ACC112 (cell line): ENCODE data around the gene RPL35.

Source experiments
- H2AFZ ChIP-seq: fragments of 200-600 bp; sonication (generic); one replicate; pipeline ENCODE4 v1.6.0; 2017; ENCODE audit warnings: antibody characterized with exemption, low read length; ENCODE audit not compliant: unreplicated experiment
- H3K27ac ChIP-seq: fragments of 200-600 bp; sonication (generic); 2 replicates; pipeline ENCODE4 v1.5.1; 2014; ENCODE audit warnings: low read depth, mild to moderate bottlenecking, antibody characterized with exemption, low read length, moderate library complexity
- H3K27me3 ChIP-seq: fragments of 200-600 bp; sonication (generic); 2 replicates; pipeline ENCODE4 v1.6.1; 2014; ENCODE audit warnings: mild to moderate bottlenecking, antibody characterized with exemption, low read length, moderate library complexity, mixed read lengths; ENCODE audit not compliant: insufficient read depth
- H3K36me3 ChIP-seq: fragments of 200-600 bp; sonication (generic); 2 replicates; pipeline ENCODE4 v1.6.1; 2016; ENCODE audit warnings: mild to moderate bottlenecking, antibody characterized with exemption, low read length, moderate library complexity, mixed read lengths; ENCODE audit not compliant: insufficient read depth
- H3K4me1 ChIP-seq: fragments of 200-600 bp; sonication (generic); one replicate; pipeline ENCODE4 v1.6.1; 2016; ENCODE audit warnings: low read length, mixed read lengths; ENCODE audit not compliant: insufficient read depth, unreplicated experiment, control insufficient read depth
- H3K4me3 ChIP-seq: fragments of 200-600 bp; sonication (generic); 2 replicates; pipeline ENCODE4 v1.5.1; 2014; ENCODE audit warnings: mild to moderate bottlenecking, low read depth, low read length
- H3K79me2 ChIP-seq: fragments of 200-600 bp; sonication (generic); one replicate; pipeline ENCODE4 v1.6.0; 2016; ENCODE audit warnings: low read length; ENCODE audit not compliant: control insufficient read depth, unreplicated experiment, insufficient read depth

Gene RPL35

GRCh38 chr9:124860582-124861341 is 995 bp downstream of the RPL35 start:
- H3K4me3 ChIP-seq = peak overlapping the region; percentile 88
- no peaks in the 10 kb centered on the region for H3K27me3 ChIP-seq
- H3K4me1 ChIP-seq = peaks cover 29% of the 10 kb centered on the region
- peaks cover 24% of the 10 kb centered on the region for H3K36me3 ChIP-seq
- H3K79me2 ChIP-seq = peaks cover 30% of the 10 kb centered on the region
- no peak overlapping the region for H2AFZ ChIP-seq
- no peak overlapping the region for H3K27ac ChIP-seq

- Histone ChIP-seq H3K27ac (no peak overlapping the region), H3K79me2 (peaks cover 30% of the 10 kb centered on the region), H3K4me1 (peaks cover 29% of the 10 kb centered on the region), H3K4me3 (peak overlapping the region; percentile 88), H3K36me3 (peaks cover 24% of the 10 kb centered on the region), H2AFZ (no peak overlapping the region), H3K27me3 (no peaks in the 10 kb centered on the region)
Observed at GRCh38 chr9:124859803-124860581, 1.8 kb downstream of the RPL35 start.

- Histone ChIP-seq H3K79me2 (peaks cover 30% of the 10 kb centered on the region), H3K36me3 (peaks cover 24% of the 10 kb centered on the region), H3K27ac (no peak overlapping the region), H3K27me3 (no peaks in the 10 kb centered on the region), H2AFZ (no peak overlapping the region), H3K4me1 (peaks cover 26% of the 10 kb centered on the region), H3K4me3 (no peak overlapping the region)
Observed at GRCh38 chr9:124858330-124859046, 3.3 kb downstream of the RPL35 start.

GRCh38 chr9:124857533-124858162 is 4.1 kb downstream of the RPL35 start:
- no peaks in the 10 kb centered on the region for H3K27me3 ChIP-seq
- peaks cover 24% of the 10 kb centered on the region for H3K36me3 ChIP-seq
- peaks cover 30% of the 10 kb centered on the region for H3K79me2 ChIP-seq
- peaks cover 25% of the 10 kb centered on the region for H3K4me1 ChIP-seq
- H3K27ac ChIP-seq = no peak overlapping the region
- H2AFZ ChIP-seq = no peak overlapping the region
- no peak overlapping the region for H3K4me3 ChIP-seq

GRCh38 chr9:124855944-124856765 is 5.6 kb downstream of the RPL35 start:
- H3K36me3 ChIP-seq = peaks cover 24% of the 10 kb centered on the region
- H3K27me3 ChIP-seq = no peaks in the 10 kb centered on the region
- H2AFZ ChIP-seq = no peak overlapping the region
- H3K4me3 ChIP-seq = no peak overlapping the region
- H3K79me2 ChIP-seq = peaks cover 24% of the 10 kb centered on the region
- peaks cover 30% of the 10 kb centered on the region for H3K4me1 ChIP-seq
- no peak overlapping the region for H3K27ac ChIP-seq

- Histone ChIP-seq H2AFZ (no peak overlapping the region), H3K79me2 (peaks cover 18% of the 10 kb centered on the region), H3K4me1 (peaks cover 30% of the 10 kb centered on the region), H3K36me3 (peaks cover 19% of the 10 kb centered on the region), H3K27me3 (no peaks in the 10 kb centered on the region), H3K4me3 (no peak overlapping the region), H3K27ac (no peak overlapping the region)
Observed at GRCh38 chr9:124855566-124855943, 6.2 kb downstream of the RPL35 start.

- peaks cover 11% of the 10 kb centered on the region for H3K79me2 ChIP-seq
- peaks cover 13% of the 10 kb centered on the region for H3K36me3 ChIP-seq
- no peak overlapping the region for H2AFZ ChIP-seq
- no peak overlapping the region for H3K4me3 ChIP-seq
- peaks cover 23% of the 10 kb centered on the region for H3K4me1 ChIP-seq
- no peak overlapping the region for H3K27ac ChIP-seq
- no peaks in the 10 kb centered on the region for H3K27me3 ChIP-seq
Observed at GRCh38 chr9:124854822-124855221, 6.9 kb downstream of the RPL35 start.

GRCh38 chr9:124854161-124854560 is 7.6 kb downstream of the RPL35 start:
- peaks cover 16% of the 10 kb centered on the region for H3K4me1 ChIP-seq
- H3K36me3 ChIP-seq = peaks cover 6% of the 10 kb centered on the region
- no peak overlapping the region for H3K4me3 ChIP-seq
- H3K27ac ChIP-seq = no peak overlapping the region
- H3K79me2 ChIP-seq = peaks cover 4% of the 10 kb centered on the region
- no peak overlapping the region for H2AFZ ChIP-seq
- no peaks in the 10 kb centered on the region for H3K27me3 ChIP-seq

- Histone ChIP-seq H3K27me3 (no peaks in the 10 kb centered on the region), H3K36me3 (peaks cover 3% of the 10 kb centered on the region; the same call in 1 of the 2 replicates), H3K79me2 (no peaks in the 10 kb centered on the region), H3K4me3 (peak overlapping the region; percentile 73), H3K4me1 (peaks cover 13% of the 10 kb centered on the region), H3K27ac (no peak overlapping the region), H2AFZ (no peak overlapping the region)
Observed at GRCh38 chr9:124853605-124854143, 8.1 kb downstream of the RPL35 start.
